Daoy (cell line): Measurements from ENCODE around the gene ZNF593OS. TPM values are rescaled to one million over a fixed set of nuclear protein-coding genes. Genes with fewer than 3 reads are reported as not detected.

Experiments
- DNase-seq: peaks from one replicate; pipeline ENCODE4 v3.0.0-alpha.2; 2015; ENCODE audit warnings: low read depth
- total RNA-seq: library from RNA; depleted of rRNA; stranded (reverse); fragments of >200 nt; shearing (Covaris generic); gene quantifications from 2 replicates; pipeline ENCODE4 v1.2.3, GENCODE V29; 2014; rRNA removed

ZNF593OS gene
- not detected in 2 replicates for total RNA-seq

GRCh38 chr1:26171084-26172072 lies at the start of gene ZNF593OS:
Gene ZNF593OS (minus strand): TSS chr1:26171832. CDS start chr1:26171661, 171 bp downstream.
- DNase-seq = no peak

GRCh38 chr1:26221094-26221493 lies 49.5 kb upstream of the ZNF593OS start:
- DNase-seq = no peak

DNA sequence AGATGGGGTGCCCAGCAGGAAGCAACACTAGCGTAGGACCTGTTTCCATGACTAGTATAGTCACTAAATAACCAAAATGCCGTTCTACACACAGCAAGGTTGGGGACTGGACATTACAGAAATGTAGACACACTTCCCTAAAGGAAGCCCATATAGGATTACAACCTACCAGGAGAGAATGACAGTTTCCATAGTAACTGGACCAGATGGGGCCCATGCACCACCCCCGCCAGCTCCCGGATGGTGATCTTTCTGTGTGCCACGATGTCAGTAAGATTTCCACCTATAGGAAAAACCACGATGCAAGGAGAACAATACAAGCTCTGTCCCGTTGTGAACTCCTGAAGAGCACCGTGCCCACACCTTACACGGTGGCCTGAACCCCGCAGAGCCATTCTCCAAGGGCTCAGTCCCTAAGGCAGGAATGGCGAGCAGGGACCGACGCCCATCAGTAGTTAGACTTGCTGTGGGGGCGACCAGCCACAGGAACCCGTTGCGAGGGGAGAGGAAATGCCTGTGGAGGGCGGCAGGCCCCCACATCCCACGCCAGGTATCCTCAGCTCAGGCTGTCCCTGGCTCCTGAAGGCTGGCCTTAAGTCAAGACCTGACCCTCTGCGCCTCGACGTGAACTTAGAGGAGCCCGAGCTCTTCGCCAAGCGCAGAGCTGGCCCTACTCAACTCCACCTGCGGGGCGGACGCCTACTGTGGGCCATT lies 48.7 kb upstream of the ZNF593OS start:
- DNase-seq = peak; percentile 20

DNA sequence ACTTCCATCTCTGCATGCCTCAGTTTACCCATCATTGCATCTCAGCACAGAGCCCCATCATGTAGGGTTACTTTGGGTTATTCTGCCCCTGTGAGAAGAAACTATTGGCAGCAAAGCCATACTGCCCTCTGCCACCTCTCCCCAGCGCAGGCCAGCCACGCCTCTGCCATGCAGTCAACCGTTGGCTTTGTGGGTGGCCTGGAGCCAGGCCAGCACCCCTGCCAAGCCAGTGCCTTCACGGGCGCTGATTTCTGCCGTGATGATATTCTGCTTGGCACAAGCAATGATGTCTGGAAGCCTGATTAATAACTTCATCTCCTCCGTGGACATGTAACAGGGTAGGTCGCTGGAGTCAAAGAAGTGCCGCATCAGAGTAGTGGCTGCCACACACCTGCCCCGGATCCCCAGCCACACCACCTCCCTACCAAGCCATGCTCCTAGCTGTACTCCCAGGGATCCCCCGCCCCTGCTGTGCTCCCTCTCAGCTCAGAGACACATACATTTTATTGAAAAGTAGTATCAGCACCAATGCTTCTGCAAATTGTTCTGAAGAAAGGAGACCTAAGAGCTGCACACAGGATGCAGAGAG lies 47.4 kb upstream of the ZNF593OS start:
- peak; percentile 58 for DNase-seq

GRCh38 chr1:26215246-26215645 lies 43.6 kb upstream of the ZNF593OS start:
- no peak for DNase-seq

DNA sequence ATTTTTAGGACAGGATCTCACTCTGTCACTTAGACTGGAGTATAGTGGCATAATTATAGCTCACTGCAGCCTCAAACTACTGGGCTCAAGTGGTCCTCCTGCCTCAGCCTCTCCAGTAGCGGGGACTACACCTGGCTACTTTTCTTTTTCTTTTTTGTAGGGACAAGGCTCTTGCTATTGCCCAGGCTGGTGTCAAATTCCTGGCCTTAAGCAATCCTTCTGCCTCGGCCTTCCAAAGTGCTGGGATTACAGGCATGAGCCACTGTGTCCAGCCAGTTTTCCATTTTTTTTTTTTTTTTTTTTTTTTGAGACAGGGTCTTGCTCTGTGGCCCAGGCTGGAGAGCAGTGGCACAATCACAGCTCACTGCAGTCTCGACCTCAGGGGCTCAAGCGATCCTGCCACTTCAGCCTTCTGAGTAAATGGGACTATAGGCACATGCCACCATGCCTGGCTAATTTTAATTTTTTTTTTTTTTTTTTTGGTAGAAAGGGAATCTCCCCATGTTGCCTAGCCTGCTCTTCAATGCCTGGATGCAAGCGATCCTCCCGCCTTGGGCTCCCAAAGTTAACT lies 41.8 kb upstream of the ZNF593OS start:
- no peak for DNase-seq

GRCh38 chr1:26212726-26213125 lies 41.1 kb upstream of the ZNF593OS start:
- DNase-seq = no peak

DNA sequence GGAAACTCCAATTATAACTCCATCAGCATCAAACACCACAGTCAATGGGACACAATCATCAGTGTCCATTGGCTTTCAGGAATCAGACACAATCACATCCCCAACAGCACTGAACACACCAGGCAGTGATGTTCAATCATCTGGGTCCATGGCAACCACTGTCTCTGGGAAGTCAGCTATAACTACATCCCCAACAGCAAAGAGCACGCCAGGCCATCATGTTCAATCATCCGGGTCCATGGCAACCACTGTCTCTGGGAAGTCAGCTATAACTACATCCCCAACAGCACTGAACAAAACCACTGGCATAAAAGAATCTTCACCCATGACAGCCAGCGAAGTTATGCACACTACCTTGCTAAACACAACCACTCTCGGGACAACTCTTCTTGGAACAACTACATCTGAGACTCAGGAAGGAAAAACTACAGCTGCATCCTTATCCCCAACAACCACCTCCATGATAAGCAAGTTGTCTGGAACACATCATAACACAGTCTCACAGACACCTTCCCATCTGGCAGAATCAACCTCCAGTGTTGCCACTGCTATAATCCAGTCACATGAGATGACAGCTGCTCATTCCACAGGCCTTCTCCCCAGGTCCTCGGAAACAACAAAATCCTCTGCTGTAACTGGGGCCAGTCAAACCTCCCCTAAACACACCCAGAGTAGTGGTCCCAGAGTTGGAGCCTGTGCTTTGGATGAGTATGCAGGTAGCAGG lies 38.7 kb upstream of the ZNF593OS start:
- DNase-seq = no peak

GRCh38 chr1:26203642-26204318 lies 32.1 kb upstream of the ZNF593OS start:
- DNase-seq = no peak

- DNase-seq = no peak
Measured at GRCh38 chr1:26200413-26200812, 28.8 kb upstream of the ZNF593OS start.

DNA sequence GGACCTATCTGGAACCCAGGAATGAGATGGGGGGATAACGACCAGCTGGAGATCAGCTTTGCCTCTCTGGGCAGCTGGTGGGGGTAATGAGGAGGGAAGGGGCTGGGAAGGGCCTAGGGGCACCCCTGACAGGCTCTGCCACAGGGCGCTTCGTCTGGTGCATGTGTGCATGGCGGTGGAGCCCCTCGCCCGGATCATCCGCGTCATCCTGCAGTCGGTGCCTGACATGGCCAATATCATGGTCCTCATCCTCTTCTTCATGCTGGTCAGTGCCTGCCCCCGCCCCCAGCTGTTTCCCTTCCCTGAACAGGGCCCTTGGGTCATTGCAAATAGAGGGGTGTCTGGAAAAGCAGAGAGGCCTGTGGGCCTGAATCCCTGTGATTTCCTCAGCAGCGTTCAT lies 26.2 kb upstream of the ZNF593OS start:
- no peak for DNase-seq

DNA sequence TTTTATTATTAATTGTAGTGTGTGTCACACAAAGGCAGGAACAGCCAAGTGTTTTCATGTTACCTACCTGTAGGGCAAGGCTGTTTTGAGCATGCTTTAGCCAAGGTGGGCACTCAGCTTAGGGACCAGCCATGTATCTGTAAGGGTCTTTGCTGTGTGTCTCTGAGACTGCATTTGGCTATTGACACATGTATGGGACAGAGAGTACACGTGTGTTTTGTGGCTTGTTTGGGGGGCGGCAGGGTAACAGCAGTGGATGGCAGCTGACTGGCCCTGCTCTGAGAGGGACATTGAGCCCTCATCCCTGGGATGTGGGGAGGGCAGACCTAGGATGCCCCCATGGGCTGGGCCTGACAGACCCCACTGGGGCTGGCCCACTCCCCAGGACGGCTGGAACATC lies 25.7 kb upstream of the ZNF593OS start:
- no peak for DNase-seq

DNA sequence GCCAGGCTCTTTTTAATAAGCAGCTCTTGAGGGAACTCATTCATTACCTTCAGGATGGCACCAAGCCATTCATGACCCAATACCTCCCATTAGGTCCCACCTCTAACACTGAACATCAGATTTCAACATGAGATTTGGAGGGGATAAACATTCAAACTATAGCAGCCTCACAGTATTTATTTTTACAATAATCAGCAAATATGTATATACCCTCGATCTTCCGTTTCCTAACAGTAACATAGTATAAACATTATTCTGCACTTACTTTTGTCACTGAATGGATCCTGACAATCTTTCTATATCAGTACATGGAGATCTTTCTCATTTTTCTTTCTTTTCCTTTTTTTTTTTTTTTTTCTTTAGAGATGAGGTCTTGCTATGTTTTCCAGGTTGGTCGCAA lies 24.2 kb upstream of the ZNF593OS start:
- DNase-seq = no peak

- DNase-seq = no peak
Measured at GRCh38 chr1:26191739-26192138, 20.1 kb upstream of the ZNF593OS start.

DNA sequence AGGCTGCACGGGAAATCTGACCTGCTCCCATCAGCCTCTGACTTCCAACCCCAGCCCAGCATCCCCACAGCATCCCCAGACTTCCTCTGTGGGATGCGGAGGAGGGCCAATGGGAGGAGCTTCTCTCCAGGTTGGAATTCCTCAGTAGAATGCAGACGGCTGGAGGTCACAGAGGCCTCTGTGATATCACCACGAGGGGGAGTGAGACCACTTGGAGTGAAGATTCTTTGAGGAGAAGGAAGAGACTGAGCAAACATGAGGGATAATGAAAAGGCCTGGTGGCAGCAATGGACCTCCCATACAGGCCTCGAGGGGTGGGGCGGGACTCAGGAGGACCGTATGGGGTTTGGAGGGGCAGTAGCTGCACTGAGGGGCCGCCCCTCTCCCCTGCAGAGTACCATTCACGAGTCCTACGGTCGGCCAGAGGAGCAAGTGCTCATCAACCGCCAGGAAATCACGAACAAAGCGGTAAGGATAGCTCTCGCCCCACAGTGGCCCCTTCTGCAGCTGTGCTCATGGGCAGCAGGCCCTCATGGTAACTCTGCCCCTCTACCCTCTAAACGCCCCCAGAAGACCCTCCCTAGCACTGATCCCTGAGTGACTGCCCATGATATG lies 18.8 kb upstream of the ZNF593OS start, which contains the start of gene CATSPER4:
Gene CATSPER4, plus strand, starts transcription at position 230 of the 615 bp plus-strand sequence. Its CDS starts 26 bp downstream, at position 256.
- peak; percentile 43 for DNase-seq

- DNase-seq = no peak
Measured at GRCh38 chr1:26189751-26190275, 18.2 kb upstream of the ZNF593OS start.

DNA sequence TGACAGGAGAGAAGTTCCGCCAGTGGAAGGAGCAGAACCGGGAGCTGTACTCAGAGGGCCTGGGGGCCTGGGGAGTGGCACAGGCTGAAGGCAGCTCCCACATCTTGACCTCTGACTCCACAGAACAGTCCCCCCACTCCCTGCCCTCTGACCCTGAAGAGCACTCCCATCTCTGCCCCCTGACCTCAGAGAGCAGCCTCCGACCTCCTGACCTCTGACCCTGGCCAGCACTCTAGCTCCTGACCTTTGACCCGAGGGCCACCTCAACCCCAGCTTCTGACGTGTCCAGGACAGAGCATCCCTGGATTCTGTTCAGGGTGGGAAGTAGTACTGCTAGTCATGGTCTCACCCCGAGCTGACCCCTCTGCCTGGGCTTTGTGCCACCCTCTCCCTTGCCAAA lies 17.7 kb upstream of the ZNF593OS start:
- no peak for DNase-seq

- no peak for DNase-seq
Measured at GRCh38 chr1:26188477-26188876, 16.8 kb upstream of the ZNF593OS start.

DNA sequence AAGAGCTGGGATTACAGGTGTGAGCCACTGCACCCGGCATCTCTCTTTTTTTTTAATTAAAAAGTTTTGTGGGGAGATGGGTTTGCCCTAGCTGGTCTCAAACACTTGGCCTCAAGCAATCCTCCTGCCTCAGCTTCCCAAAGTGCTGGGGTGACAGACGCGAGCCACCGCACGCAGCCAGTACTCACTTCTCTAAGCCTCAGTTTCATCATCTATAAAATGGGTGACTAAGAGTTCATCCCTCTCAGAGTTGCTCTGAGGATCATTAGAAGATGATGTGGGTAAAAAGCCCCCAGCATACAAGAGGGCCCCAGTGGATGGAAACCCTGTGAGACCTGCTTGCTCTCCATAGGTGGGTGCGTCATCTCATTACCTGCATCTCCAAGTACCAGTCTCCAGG lies 16.2 kb upstream of the ZNF593OS start:
- DNase-seq = no peak

DNA sequence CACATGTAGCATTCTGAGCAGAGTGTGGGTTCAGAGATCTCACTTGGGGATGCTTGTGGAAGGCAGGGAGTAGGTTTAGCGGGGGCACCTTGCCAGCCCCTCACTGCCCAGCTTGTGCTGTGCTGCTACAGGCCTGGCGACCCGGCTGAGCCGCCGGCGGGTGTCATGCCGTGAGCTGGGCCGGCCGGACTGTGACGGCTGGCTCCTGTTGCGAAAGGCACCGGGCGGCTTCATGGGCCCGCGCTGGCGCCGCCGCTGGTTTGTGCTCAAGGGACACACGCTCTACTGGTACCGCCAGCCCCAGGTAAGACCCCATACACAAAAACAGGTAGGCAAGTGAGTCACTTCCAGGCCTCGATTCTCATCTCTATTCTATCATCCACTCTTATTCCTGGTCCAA lies 13.3 kb upstream of the ZNF593OS start:
- no peak for DNase-seq
